ENCODE measurements around the gene ATP6AP2.
"Not testable (repeated sequence)": the region's sequence is repeated elsewhere in the genome, so short reads cannot be mapped to it uniquely, and the experiment has no call there.

The ATP6AP2 gene, protein sequence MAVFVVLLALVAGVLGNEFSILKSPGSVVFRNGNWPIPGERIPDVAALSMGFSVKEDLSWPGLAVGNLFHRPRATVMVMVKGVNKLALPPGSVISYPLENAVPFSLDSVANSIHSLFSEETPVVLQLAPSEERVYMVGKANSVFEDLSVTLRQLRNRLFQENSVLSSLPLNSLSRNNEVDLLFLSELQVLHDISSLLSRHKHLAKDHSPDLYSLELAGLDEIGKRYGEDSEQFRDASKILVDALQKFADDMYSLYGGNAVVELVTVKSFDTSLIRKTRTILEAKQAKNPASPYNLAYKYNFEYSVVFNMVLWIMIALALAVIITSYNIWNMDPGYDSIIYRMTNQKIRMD

DNA sequence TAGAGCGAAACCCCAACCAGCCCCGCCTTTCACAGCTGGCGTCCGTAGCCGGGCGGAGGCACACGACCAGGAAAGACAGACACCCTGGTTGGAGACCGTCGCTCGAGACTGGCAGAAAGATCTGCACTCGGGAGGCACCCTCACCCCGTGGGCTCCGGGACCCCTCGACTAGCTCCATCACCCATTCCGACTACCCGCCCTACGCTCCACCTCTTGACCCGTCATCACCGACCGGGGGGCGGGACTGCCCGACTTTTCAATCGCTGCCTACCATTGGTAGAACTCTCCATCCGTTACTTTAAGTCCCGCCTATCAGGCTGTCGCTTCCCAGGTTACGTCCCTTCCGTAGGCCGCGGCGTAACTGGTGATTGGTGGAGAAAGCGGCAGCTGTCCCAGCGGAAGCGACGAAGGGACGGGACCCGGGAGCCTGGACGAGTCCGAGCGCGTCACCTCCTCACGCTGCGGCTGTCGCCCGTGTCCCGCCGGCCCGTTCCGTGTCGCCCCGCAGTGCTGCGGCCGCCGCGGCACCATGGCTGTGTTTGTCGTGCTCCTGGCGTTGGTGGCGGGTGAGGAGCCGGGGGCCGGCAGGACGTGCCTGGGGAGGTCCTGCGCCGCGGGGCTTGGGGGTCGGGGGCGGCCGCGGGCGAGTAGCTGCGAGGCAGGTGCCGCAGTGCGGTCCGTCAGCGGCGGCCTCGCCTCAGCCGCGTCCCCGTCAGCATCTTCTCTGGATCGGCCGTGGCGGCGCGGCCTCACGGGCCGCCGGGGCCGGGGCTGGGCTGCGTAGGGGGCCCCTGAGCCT lies at the start of gene ATP6AP2:
TSS of gene ATP6AP2 (plus strand) at position 434 of the 799 bp plus-strand sequence. CDS start at position 530, 96 bp downstream.
- peak; percentile 76 to 77 for DNase-seq (ENCODE audit: low read depth in 2 of 2)

- DNase-seq (ENCODE audit: low read depth in 2 of 2): no peak
These were observed 49.5 kb upstream of the ATP6AP2 start for GRCh38 chrX:40531056-40531826.

DNA sequence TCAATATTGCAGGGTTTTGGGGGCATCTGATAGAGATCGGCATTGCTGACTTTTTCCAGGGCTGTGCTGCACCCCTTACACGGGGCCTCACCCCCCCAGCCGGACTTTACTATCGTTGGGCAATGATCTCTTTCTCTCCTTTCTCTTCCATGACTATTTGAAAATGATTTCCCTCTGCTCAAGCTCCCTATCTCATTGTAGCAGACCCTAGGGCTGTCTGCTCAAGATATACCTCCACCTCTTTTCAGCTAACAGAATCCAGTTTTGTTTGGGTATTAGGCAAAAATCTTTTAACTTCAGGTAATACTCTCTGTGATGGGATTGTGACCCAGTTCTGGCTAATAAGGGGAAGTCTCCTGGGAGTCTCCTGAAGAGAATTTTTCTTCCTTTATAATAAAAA lies 43.5 kb upstream of the ATP6AP2 start:
- DNase-seq (ENCODE audit: low read depth in 2 of 2): no peak

- no peak for DNase-seq (ENCODE audit: low read depth in 2 of 2)
These were observed 42.4 kb upstream of the ATP6AP2 start for GRCh38 chrX:40538406-40538805.

DNA sequence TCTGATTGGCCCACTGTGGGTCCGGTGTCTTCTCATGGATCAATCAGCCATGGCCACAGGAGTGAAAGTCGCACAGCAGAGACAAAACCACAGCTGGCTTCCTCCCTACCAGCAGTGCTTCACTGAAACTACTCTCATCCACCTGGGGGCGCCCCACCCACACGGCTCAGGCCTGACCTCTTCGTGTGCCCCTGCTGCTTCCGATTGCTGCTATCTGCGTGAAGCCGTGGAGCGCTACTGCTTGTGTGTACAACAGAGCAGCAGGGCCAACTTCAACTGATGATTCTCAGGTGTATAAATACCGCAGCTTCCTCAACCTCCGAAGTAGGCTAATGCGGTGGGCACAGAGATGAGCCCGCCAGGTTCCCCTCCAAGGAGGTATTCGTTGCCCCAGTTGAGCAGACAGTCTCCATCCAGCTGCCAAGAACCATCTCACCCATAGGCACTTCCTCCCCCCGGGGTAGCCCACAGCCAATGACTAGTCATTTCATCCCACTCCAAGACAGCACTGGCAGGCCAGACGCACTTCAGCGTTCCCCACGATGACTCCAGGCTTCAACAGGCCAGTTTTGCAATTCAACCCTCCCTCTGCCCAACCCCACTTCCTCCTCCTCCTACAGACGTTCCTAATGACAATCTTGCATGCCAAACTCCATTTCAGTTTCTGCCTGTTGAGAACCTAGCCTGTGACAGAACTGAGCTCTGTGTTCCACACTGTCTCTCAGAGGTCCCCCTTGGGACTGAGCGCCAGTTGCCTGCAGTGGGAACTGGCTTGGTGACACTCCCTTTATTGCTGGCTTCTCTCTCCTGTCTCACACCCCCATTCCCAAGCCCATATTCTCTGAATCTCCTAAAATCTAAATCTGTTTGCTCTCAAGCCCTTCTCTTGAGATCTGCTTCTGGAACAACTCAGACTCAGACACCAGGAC lies 41.3 kb upstream of the ATP6AP2 start:
- peak; percentile 20 to 31 for DNase-seq (ENCODE audit: low read depth in 2 of 2)

DNA sequence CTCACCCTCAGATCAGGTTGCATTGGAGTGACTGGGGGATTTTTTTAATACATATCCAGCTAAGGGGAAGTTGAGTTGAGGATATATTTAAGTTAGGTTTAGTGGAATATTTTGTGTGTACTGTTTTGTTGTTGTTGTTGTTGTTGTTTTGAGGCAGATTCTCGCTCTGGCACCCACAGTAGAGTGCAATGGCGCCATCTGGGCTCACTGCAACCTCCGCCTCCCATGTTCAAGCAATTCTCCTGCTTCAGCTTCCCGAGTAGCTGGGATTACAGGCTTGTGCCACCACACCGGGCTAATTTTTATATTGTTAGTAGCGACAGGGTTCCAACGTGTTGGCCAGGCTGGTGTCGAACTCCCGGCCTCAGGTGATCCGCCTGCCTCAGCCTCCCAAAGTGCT lies 38.6 kb upstream of the ATP6AP2 start:
- no peak for DNase-seq (ENCODE audit: low read depth in 2 of 2)

DNA sequence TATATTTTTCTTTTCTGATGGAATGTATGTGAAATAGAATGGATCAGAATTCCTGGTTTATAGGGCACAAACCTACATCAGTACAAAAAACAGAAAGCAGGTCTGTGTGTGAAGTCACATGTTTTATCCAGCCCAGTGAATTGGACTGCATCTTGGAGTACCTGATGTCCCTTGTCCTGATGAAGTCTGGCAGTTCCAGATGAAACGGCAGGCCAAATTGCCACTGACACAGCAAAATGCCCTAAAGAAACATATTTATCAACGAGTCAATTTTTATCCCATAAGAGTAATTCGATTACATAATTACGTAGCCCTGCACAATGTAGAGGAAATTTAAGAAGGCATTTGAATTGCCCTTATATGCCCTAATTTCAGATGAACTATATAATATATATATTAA lies 37.8 kb upstream of the ATP6AP2 start:
- no peak for DNase-seq (ENCODE audit: low read depth in 2 of 2)

DNA sequence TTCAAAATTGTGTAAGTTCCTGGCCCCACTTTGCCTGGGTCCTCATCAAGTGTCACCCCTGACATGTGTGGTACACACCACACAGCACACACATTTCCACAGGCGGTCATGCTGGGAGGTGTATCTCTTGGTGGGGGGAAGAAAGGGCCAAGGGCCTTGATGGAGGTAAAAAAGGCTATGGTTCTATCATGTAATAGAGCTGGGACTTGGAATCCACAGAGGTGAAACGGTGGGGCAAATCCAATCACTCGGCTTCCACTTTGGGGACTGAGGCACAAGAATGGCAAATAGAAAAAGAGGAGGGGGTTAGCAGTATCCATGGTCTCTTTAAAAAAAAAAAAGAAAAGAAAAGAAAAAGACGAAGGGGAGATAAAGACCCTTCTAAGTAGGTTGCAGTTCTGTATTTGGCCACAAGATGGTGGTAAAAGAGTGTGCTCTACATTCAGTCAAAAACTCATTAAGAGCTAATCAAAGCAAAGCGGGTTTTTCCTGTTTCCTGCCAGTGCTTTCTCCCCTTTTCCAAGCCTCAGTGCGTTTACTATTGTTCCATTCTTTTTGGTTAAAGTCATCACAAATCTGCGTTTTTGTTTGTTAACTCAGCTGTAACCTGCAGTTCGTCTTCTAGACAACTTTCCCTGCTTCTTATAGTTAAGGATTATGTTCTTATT lies 37.0 kb upstream of the ATP6AP2 start:
- DNase-seq (ENCODE audit: low read depth in 2 of 2): no peak

DNA sequence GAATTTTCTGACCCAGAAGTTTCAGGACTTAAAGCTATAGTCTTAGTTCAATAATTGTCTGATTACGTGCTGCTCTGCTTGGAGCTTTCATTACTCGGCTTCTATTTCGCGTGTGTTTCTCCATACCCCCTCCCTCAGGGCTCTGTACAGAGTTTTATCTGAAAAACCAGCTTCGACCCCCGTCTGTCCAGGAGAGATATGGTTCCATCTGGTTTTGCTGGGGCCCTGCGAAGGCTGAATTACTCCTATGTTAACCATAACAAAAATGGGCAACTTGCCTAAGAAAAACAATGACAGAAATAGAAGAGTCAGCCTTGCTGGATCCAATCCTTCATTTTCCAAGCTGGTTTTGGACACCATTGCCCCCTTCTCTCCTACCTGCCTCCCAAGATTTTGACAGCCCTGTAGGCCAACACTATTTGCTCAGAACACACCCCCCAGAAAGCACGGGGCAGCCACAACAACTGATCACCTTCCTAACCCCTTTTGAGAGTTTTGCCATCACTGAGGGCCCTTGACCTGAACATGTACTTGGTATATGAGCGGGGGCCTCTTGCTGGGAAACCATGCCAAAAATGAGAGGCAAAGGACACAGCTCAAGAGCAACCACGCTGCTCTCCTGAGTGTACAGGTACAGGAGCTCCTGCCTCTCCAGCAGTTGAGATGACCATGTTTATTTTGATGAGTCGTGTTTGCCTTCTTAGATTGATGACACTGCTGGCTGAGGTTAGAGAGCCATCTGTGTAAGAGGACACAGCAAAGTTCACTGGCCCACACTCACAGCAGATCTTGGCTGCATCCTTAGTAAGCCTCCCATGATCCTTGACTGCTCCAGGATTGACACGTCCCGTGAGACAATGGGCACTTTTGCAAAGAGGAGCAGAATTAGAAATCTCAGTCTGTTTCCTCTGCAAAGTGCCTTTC lies 36.2 kb upstream of the ATP6AP2 start:
- DNase-seq (ENCODE audit: low read depth in 2 of 2): no peak

GRCh38 chrX:40546870-40547269 lies 33.9 kb upstream of the ATP6AP2 start:
- DNase-seq (ENCODE audit: low read depth in 2 of 2): no peak

- no peak for DNase-seq (ENCODE audit: low read depth in 2 of 2)
These were observed 30.7 kb upstream of the ATP6AP2 start for GRCh38 chrX:40550066-40550465.

GRCh38 chrX:40552768-40553167 lies 28.0 kb upstream of the ATP6AP2 start:
- DNase-seq (ENCODE audit: low read depth in 2 of 2): no peak

- no peak for DNase-seq (ENCODE audit: low read depth in 2 of 2)
These were observed 22.2 kb upstream of the ATP6AP2 start for GRCh38 chrX:40558590-40558989.

DNA sequence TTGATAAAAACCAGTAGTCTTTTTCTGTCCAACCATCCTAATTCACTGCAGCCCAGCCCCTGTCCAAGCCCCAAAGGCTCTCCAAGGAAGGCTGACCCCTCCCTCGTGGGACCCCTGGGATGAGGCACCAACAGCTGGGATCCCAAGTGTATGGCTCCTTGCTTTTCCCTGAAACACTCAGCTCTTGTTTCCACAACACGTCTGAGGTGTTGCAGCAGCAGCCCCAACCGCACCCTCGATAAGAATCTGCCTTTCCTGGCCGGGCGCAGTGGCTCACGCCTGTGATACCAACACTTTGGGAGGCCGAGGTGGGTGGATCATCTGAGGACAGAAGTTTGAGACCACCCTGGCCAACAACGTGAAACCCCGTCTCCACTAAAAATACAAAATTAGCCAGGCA lies 17.0 kb upstream of the ATP6AP2 start:
- no peak for DNase-seq (ENCODE audit: low read depth in 2 of 2)

DNA sequence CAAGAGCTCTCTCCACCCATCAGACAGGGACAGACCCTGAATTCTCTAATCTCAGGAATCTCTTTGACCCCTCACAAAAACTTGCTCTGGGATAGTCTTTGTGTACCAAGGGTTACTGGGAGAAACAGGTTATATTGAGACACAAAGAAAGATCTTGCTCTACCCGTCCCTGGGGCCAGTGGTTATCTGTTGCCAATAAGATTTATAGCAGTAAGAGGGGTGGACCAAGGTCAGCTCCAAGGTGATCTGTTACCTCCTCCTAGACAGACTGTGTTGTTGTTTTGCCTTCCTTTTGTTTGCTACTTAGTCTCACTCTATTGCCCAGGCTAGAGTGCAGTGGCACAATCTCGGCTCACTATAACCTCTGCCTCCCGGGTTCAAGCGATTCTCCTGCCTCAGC lies 16.3 kb upstream of the ATP6AP2 start:
- DNase-seq (ENCODE audit: low read depth in 2 of 2): no peak

DNA sequence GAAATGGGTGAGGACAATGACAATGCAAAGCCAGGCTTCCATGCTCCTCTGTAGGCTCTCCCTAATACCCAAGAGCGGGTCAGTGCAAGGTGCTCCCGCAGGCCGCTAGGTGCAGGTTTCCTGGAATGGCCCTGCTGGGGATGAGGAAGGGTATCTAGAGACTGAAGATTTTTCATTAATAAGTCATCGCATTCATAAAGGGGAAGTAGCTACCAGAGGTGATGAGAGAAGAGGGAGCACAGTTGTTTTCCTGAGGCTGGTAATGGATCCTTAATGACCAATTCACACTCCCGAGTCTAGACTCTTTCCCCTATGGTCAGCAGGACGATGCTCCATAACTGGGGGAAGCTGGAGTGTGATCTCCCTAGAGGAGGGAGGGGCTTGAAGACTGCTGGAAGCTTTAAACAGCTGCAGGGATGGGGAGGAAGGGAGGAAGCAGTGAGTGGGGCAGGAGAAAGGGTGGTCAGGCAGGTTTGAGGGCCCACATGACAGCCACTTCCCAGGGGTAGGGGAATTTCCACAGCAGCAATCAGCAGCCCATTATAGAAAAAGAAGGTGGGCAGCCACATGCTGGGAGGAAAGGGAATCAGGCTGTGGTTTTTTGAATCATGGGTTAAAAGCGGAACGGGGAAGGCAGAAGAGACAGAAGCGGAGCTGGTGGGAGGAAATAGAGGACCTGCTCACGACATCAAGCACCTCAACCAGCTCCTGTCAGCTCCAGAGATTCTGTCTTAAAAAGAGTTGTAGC lies 10.2 kb upstream of the ATP6AP2 start:
- no peak for DNase-seq (ENCODE audit: low read depth in 2 of 2)

GRCh38 chrX:40571164-40571563 lies 9.6 kb upstream of the ATP6AP2 start:
- not testable (repeated sequence) for DNase-seq (ENCODE audit: low read depth in 2 of 2)

DNA sequence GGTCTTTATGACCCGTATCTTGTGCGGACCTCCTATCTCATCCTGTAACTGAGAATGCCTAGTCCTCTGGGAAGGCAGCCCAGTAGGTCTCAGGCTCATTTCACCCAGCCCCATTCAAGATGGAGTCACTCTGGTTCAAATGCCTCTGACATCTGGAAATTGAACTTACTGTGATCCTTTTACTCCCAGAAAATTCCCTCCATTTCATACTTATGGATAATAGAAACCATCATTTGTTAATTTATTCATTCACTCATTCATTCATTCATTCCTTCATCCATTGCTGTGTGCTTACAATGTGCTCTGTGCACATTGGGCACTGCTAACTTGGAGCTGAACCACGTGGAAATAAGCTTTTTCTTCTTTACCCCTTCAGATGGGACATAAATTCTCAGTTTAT lies 9.2 kb upstream of the ATP6AP2 start:
- no peak for DNase-seq (ENCODE audit: low read depth in 2 of 2)

DNA sequence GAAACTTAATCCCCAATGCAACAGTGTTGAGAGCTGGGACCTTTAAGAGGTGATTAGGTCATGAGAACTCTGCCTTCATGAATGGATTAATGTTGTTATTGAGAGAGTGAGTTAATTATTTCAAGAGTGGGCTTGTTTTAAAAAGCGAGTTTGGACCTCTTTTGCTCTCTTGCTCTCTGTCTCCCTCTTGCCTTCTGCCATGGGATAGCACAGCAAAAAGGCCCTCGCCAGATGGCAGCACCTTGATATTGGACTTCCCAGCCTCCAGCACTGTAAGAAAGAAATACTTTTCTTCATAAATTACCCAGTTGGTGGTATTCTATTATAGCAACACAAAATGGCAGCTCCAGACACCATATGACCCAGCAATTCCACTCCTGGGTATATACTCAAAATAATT lies 7.0 kb upstream of the ATP6AP2 start:
- DNase-seq (ENCODE audit: low read depth in 2 of 2): no peak

All from activated CD8-positive, alpha-beta memory T cell treated with anti-CD3 and anti-CD28 coated beads for 4 hours (primary cell).